NCI-H748 (cell line): ENCODE data around the gene MTHFR.

ENCODE experiments used
- DNase-seq: peaks from one replicate; lab custom pipeline; 2025; ENCODE audit not compliant: unreplicated experiment; lab: John Stamatoyannopoulos, UW

The MTHFR gene

GRCh38 chr1:11783556-11783955 lies 22.2 kb downstream of the MTHFR start:
- DNase-seq: no peak

GRCh38 chr1:11782127-11782708 lies 23.5 kb downstream of the MTHFR start:
- no peak for DNase-seq

- no peak for DNase-seq
These were observed 24.5 kb downstream of the MTHFR start for GRCh38 chr1:11781297-11781696.

- DNase-seq: no peak
These were observed 25.2 kb downstream of the MTHFR start for GRCh38 chr1:11780380-11781147.

GRCh38 chr1:11779715-11780379 lies 25.9 kb downstream of the MTHFR start:
- no peak for DNase-seq

GRCh38 chr1:11778844-11779623 lies 26.7 kb downstream of the MTHFR start:
- no peak for DNase-seq

- DNase-seq: no peak
These were observed 27.4 kb downstream of the MTHFR start for GRCh38 chr1:11778336-11778735.

GRCh38 chr1:11777658-11778322 lies 28.0 kb downstream of the MTHFR start:
- no peak for DNase-seq

GRCh38 chr1:11774753-11775152 lies 31.0 kb downstream of the MTHFR start:
- no peak for DNase-seq

GRCh38 chr1:11772458-11772857 lies 33.3 kb downstream of the MTHFR start:
- DNase-seq: no peak

- no peak for DNase-seq
These were observed 34.2 kb downstream of the MTHFR start for GRCh38 chr1:11771481-11772043.

GRCh38 chr1:11770011-11770410 lies 35.8 kb downstream of the MTHFR start:
- no peak for DNase-seq

- DNase-seq: no peak
These were observed 36.5 kb downstream of the MTHFR start for GRCh38 chr1:11769274-11769673.

- DNase-seq: no peak
These were observed 36.9 kb downstream of the MTHFR start for GRCh38 chr1:11768821-11769220.

GRCh38 chr1:11767922-11768704 lies 37.7 kb downstream of the MTHFR start:
- no peak for DNase-seq

GRCh38 chr1:11766429-11766776 lies 39.4 kb downstream of the MTHFR start:
- DNase-seq: no peak

- no peak for DNase-seq
These were observed 39.9 kb downstream of the MTHFR start for GRCh38 chr1:11765661-11766428.

GRCh38 chr1:11764519-11764918 lies 41.2 kb downstream of the MTHFR start:
- no peak for DNase-seq

GRCh38 chr1:11764115-11764514 lies 41.6 kb downstream of the MTHFR start:
- DNase-seq: no peak
